H1 (cell line): ENCODE measurements around the gene FGF4. TPM values are rescaled to one million over a fixed set of nuclear protein-coding genes. Genes with fewer than 3 reads are reported as not detected.

Experiments used
- CTCF ChIA-PET: fragments of 300-600 bp; sonication (Branson Sonifier 250); formaldehyde crosslinking; loops from one replicate; lab custom pipeline; 2021; ENCODE audit not compliant: partially characterized antibody; lab: Charles Lee
- POLR2A ChIA-PET: fragments of 300-600 bp; sonication (Branson Sonifier 250); formaldehyde crosslinking; loops from one replicate; lab custom pipeline; 2021; ENCODE audit warnings: inconsistent platforms; ENCODE audit not compliant: partially characterized antibody; lab: Charles Lee
- DNase-seq, 2 experiments: peaks; one replicate each; pipeline versions ENCODE4 v3.0.0 to v3.0.0-alpha.2; 2010 to 2022; ENCODE audit warnings: low spot score in 2 of 2, low read depth in 1 of 2, mixed read lengths in 1 of 2
- FAIRE-seq: peaks from 2 replicates; lab custom pipeline; 2011; peaks lifted over from hg19 to GRCh38; lab: Jason Lieb, UNC
- H2AFZ ChIP-seq: 2 replicates; pipeline ENCODE4 v1.8.1; 2012; ENCODE audit warnings: low read length, inconsistent platforms
- H2AK5ac ChIP-seq: 2 replicates; pipeline ENCODE4 v1.6.1; 2013; ENCODE audit warnings: low read depth, low read length
- H2BK120ac ChIP-seq: replicated peaks from 2 replicates; pipeline ENCODE3; 2013; ENCODE audit warnings: low read depth, low read length, inconsistent platforms
- H2BK12ac ChIP-seq: 2 replicates; pipeline ENCODE4 v1.6.1; 2013; ENCODE audit warnings: low read depth, low read length
- H2BK15ac ChIP-seq: 2 replicates; pipeline ENCODE4 v1.6.1; 2013; ENCODE audit warnings: low read length
- H2BK20ac ChIP-seq: 2 replicates; pipeline ENCODE4 v1.6.1; 2013; ENCODE audit warnings: low read length
- H2BK5ac ChIP-seq: 2 replicates; pipeline ENCODE4 v1.6.1; 2013; ENCODE audit warnings: low read depth, low read length
- H3K14ac ChIP-seq: 2 replicates; pipeline ENCODE4 v1.6.1; 2013; ENCODE audit warnings: inconsistent platforms; ENCODE audit not compliant: insufficient read length
- H3K18ac ChIP-seq: 2 replicates; pipeline ENCODE4 v1.6.1; 2013; ENCODE audit warnings: low read length; ENCODE audit errors: extremely low read depth
- H3K23ac ChIP-seq: 2 replicates; pipeline ENCODE4 v1.6.1; 2013; ENCODE audit warnings: inconsistent platforms; ENCODE audit not compliant: insufficient read length
- H3K23me2 ChIP-seq: 2 replicates; pipeline ENCODE4 v1.6.1; 2013; ENCODE audit warnings: low read depth, low read length
- H3K27ac ChIP-seq: 2 replicates; pipeline ENCODE4 v1.6.1; 2011; ENCODE audit warnings: low read depth, low read length, inconsistent platforms
- H3K27me3 ChIP-seq, 4 experiments: replicated peaks in 1 of 4; 1 replicate in 1 of 4; 2 replicates in 3 of 4; pipeline versions ENCODE4 v1.6.1 to v1.8.1; 2011 to 2013; ENCODE audit warnings: low read length in 3 of 4, mild to moderate bottlenecking in 3 of 4, inconsistent platforms in 2 of 4, mixed read lengths in 2 of 4, moderate library complexity in 1 of 4; ENCODE audit not compliant: control insufficient read depth in 3 of 4, insufficient read depth in 3 of 4; ENCODE audit errors: extremely low read depth in 1 of 4
- H3K36me3 ChIP-seq, 4 experiments: 2 replicates each; pipeline versions ENCODE4 v1.6.1 to v1.8.1; 2011 to 2013; ENCODE audit warnings: mild to moderate bottlenecking in 4 of 4, low read length in 3 of 4, moderate library complexity in 2 of 4, control low read depth in 1 of 4, inconsistent platforms in 1 of 4; ENCODE audit not compliant: insufficient read depth in 4 of 4, control insufficient read depth in 2 of 4
- H3K4ac ChIP-seq: replicated peaks from 2 replicates; pipeline ENCODE3; 2013; ENCODE audit warnings: low read length, low read depth, mixed read lengths, inconsistent platforms; ENCODE audit not compliant: insufficient read length
- H3K4me1 ChIP-seq, 4 experiments: replicated peaks in 1 of 4; 1 replicate in 1 of 4; 2 replicates in 3 of 4; pipeline versions ENCODE4 v1.6.1 to v1.8.1; 2011 to 2013; ENCODE audit warnings: low read length in 3 of 4, inconsistent platforms in 2 of 4, mixed read lengths in 1 of 4; ENCODE audit not compliant: insufficient read depth in 4 of 4, control insufficient read depth in 3 of 4
- H3K4me2 ChIP-seq, 2 experiments: 2 replicates each; pipeline versions ENCODE4 v1.6.1 to v1.8.1; 2011 to 2013; ENCODE audit warnings: low read depth in 2 of 2, low read length in 2 of 2, control low read depth in 1 of 2, inconsistent platforms in 1 of 2, mild to moderate bottlenecking in 1 of 2; ENCODE audit not compliant: insufficient read depth in 1 of 2
- H3K4me3 ChIP-seq, 4 experiments: fragments of 200-600, 300-600 bp in 1 of 4; sonication (generic), shearing (Covaris generic), sonication (Bioruptor Twin) in 1 of 4; 2 replicates each; pipeline versions ENCODE4 v1.5.1 to v1.8.1; 2011 to 2016; ENCODE audit warnings: low read length in 4 of 4, low read depth in 3 of 4, control low read depth in 2 of 4, inconsistent platforms in 2 of 4, mild to moderate bottlenecking in 2 of 4, mixed read lengths in 1 of 4, moderate library complexity in 1 of 4; ENCODE audit not compliant: insufficient read depth in 2 of 4; ENCODE audit errors: extremely low read depth in 1 of 4
- H3K56ac ChIP-seq: replicated peaks from 2 replicates; pipeline ENCODE3; 2013; ENCODE audit warnings: low read depth, mild to moderate bottlenecking, mixed read lengths, low read length, inconsistent platforms; ENCODE audit not compliant: insufficient read length
- H3K79me1 ChIP-seq: 2 replicates; pipeline ENCODE4 v1.6.1; 2013; ENCODE audit warnings: low read depth, low read length, control low read depth
- H3K79me2 ChIP-seq, 2 experiments: 2 replicates each; pipeline versions ENCODE4 v1.6.1 to v1.8.1; 2012 to 2013; ENCODE audit warnings: low read length in 2 of 2, mild to moderate bottlenecking in 2 of 2, inconsistent platforms in 1 of 2; ENCODE audit not compliant: insufficient read depth in 2 of 2, control insufficient read depth in 1 of 2
- H3K9ac ChIP-seq, 4 experiments: replicated peaks in 1 of 4; 1 replicate in 1 of 4; 2 replicates in 3 of 4; pipeline versions ENCODE4 v1.6.1 to v1.8.1; 2011 to 2013; ENCODE audit warnings: low read depth in 3 of 4, low read length in 3 of 4, control low read depth in 2 of 4, mild to moderate bottlenecking in 2 of 4, moderate library complexity in 2 of 4, inconsistent platforms in 1 of 4; ENCODE audit errors: extremely low read depth in 1 of 4
- H3K9me3 ChIP-seq, 2 experiments: 2 replicates each; pipeline versions ENCODE4 v1.6.1 to v1.8.1; 2012 to 2013; ENCODE audit warnings: mild to moderate bottlenecking in 2 of 2, moderate library complexity in 2 of 2, control low read depth in 1 of 2, inconsistent platforms in 1 of 2, low read depth in 1 of 2, low read length in 1 of 2, mixed read lengths in 1 of 2; ENCODE audit not compliant: insufficient read depth in 2 of 2
- H4K20me1 ChIP-seq, 2 experiments: replicated peaks in 1 of 2; 2 replicates each; pipeline versions ENCODE3 to v1.8.1; 2011 to 2013; ENCODE audit warnings: inconsistent platforms in 2 of 2, low read length in 2 of 2, mild to moderate bottlenecking in 1 of 2; ENCODE audit not compliant: insufficient read depth in 2 of 2, control insufficient read depth in 1 of 2
- H4K5ac ChIP-seq: 2 replicates; pipeline ENCODE4 v1.6.1; 2013; ENCODE audit warnings: low read length, low read depth, mixed read lengths, inconsistent platforms; ENCODE audit not compliant: insufficient read length
- H4K8ac ChIP-seq: 2 replicates; pipeline ENCODE4 v1.8.0; 2013; ENCODE audit warnings: mild to moderate bottlenecking, moderate library complexity, low read length, inconsistent platforms; ENCODE audit not compliant: insufficient read depth; ENCODE audit errors: extremely low read depth
- H4K91ac ChIP-seq: replicated peaks from 2 replicates; pipeline ENCODE3; 2013; ENCODE audit warnings: low read length, mixed read lengths, inconsistent platforms; ENCODE audit not compliant: insufficient read length
- EP300 ChIP-seq, 2 experiments: IDR thresholded peaks; 1 replicate in 1 of 2; 2 replicates in 1 of 2; pipeline ENCODE4 v1.6.1; 2011 to 2012; ENCODE audit warnings: low read depth in 2 of 2, low read length in 2 of 2, mild to moderate bottlenecking in 2 of 2, borderline replicate concordance in 1 of 2, inconsistent platforms in 1 of 2, moderate library complexity in 1 of 2
- KDM1A ChIP-seq: fragments of 200-600, 300-600 bp; sonication (generic); IDR thresholded peaks from 2 replicates; pipeline ENCODE4 v1.7.1; 2016; ENCODE audit warnings: mild to moderate bottlenecking, low read length, borderline replicate concordance
- PHF8 ChIP-seq: fragments of 200-600 bp; sonication (generic); conservative IDR thresholded peaks from 2 replicates; pipeline ENCODE4 v1.7.1; 2012; ENCODE audit warnings: low read depth, mild to moderate bottlenecking, inconsistent platforms, low read length, moderate library complexity
- SP2 ChIP-seq: IDR thresholded peaks from 2 replicates; pipeline ENCODE4 v1.6.1; 2012; ENCODE audit warnings: mild to moderate bottlenecking, low read length, inconsistent platforms
- YY1 ChIP-seq: IDR thresholded peaks from 2 replicates; pipeline ENCODE4 v1.6.1; 2011; ENCODE audit warnings: low read depth, mild to moderate bottlenecking, low read length
- WGBS, 2 experiments: shearing (Covaris generic) in 1 of 2; methylation state at CpG; one replicate each; pipeline versions ENCODE4 v1.1.6 to v1.1.7; 2013 to 2015; ENCODE audit warnings: low lambda C conversion rate in 2 of 2, mixed read lengths in 2 of 2, inconsistent platforms in 1 of 2, low coverage in 1 of 2, missing lambda C conversion rate in 1 of 2; ENCODE audit not compliant: insufficient replicate concordance in 2 of 2, insufficient coverage in 1 of 2, insufficient read length in 1 of 2; ENCODE audit errors: extremely low coverage in 1 of 2, missing lambda C conversion rate in 1 of 2; 5-methylcytosine and 5-hydroxymethylcytosine counted together
- polyA plus RNA-seq, 7 experiments: library from polyadenylated mRNA; depleted of rRNA in 3 of 7; stranded (reverse) in 5 of 7; unstranded in 2 of 7; fragments of >200 nt in 5 of 7; fragments of 200-250 nt in 2 of 7; gene quantifications; 1 replicate in 5 of 7; 2 replicates in 1 of 7; 4 replicates in 1 of 7; pipeline versions ENCODE4 v1.2.1 to v1.2.3, GENCODE V29; 2011 to 2013; ENCODE audit warnings: missing spikeins in 2 of 7, mixed read lengths in 2 of 7
- total RNA-seq: library from RNA; stranded (reverse); fragmentation: NEBNext Ultra II Directional; extraction: Animal tissue kit (Norgen Biotek cat#: 25700); gene quantifications from 2 replicates; pipeline ENCODE4 v1.2.1, GENCODE V29; 2021

Gene FGF4
- total and polyA plus RNA-seq, 2 of the 8 experiments (the other 6 are each of a cell fraction or from before 2014, with no cell fraction given), result 0.57 to 2.0 TPM

DNA sequence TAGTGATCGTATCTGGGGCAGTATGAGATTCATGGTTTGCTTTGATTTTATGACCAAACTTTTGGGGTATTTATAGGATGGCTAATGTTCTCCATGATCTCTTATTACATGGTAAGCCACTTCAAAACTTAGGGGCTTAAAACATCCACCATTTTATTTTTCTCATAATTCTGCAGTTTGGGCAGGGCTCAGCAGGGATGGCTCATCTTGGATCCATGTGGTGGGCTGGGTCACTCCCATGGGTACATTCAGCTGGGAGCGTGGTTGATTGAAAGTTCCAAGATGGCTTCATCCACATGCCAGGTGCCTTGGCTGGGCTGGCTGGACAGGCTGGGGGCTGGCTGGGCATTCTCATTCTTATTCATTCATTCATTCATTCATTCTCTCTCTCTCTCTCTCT lies 40.8 kb downstream of the FGF4 start:
- no peak for DNase-seq
- H3K9me3 ChIP-seq, result peaks cover 6 to 9% of the 10 kb centered on the region in 2 experiments; a peak in 2 of 4 replicates

More for the DNA sequence above, 40.8 kb downstream of the FGF4 start:
- H2AK5ac ChIP-seq, result no peak overlapping the region
- H3K56ac ChIP-seq, result no peak overlapping the region
- H3K27me3 ChIP-seq, result no peaks in the 10 kb centered on the region; a peak in 2 of 7 replicates
- H3K4me1 ChIP-seq, result peaks cover 0 to 3% (median 1%) of the 10 kb centered on the region in 4 experiments; a peak in 1 of 7 replicates
- H2BK5ac ChIP-seq, result no peak overlapping the region
- H3K18ac ChIP-seq, result no peak overlapping the region
- no peak overlapping the region for H2BK120ac ChIP-seq
- TF ChIP-seq SP2, result no peak
- TF ChIP-seq EP300 (IDR thresholded peaks at IDR 0.05; ENCODE audit: borderline replicate concordance in 1 of 2, low read depth in 2 of 2, low read length in 2 of 2), result no peak
- no peak for TF ChIP-seq PHF8
- no peak for TF ChIP-seq KDM1A
- no peak for TF ChIP-seq YY1
- 89% methylated on average over 2 of the region's 2 CpGs; no CpG with 5 or more reads in 1 of the 2 experiments for WGBS, 2 experiments
- no peak for FAIRE-seq
- no peak overlapping the region for H2AFZ ChIP-seq
- no peak overlapping the region for H3K4me2 ChIP-seq
- no peak overlapping the region for H2BK20ac ChIP-seq
- no peak overlapping the region for H3K9ac ChIP-seq
- H3K36me3 ChIP-seq, result no peaks in the 10 kb centered on the region
- no peak overlapping the region for H4K8ac ChIP-seq
- ChIA-PET POLR2A (no interaction called here), CTCF (interaction anchor here (1.1 kb wide), 1 partner anchor 76 kb away, joined by 3 read pairs; no protein-coding TSS in a partner anchor)
- no peak overlapping the region for H3K4ac ChIP-seq
- H3K14ac ChIP-seq, result no peak overlapping the region
- no peak overlapping the region for H2BK12ac ChIP-seq
- no peak overlapping the region for H3K27ac ChIP-seq
- H4K91ac ChIP-seq, result no peak overlapping the region
- H3K79me1 ChIP-seq, result no peaks in the 10 kb centered on the region
- no peaks in the 10 kb centered on the region for H3K23me2 ChIP-seq
- H2BK15ac ChIP-seq, result no peak overlapping the region
- no peak overlapping the region for H3K4me3 ChIP-seq
- H4K20me1 ChIP-seq, result peaks cover 0 to 2% of the 10 kb centered on the region in 2 experiments
- H3K79me2 ChIP-seq, result no peaks in the 10 kb centered on the region
- no peak overlapping the region for H3K23ac ChIP-seq
- no peak overlapping the region for H4K5ac ChIP-seq
